ENCODE measurements around the gene FHAD1. TPM values are rescaled to one million over a fixed set of nuclear protein-coding genes. Genes with fewer than 3 reads are reported as not detected.

The FHAD1 gene
- total RNA-seq, 1 donor from 2014 or later = 1.3 TPM

DNA sequence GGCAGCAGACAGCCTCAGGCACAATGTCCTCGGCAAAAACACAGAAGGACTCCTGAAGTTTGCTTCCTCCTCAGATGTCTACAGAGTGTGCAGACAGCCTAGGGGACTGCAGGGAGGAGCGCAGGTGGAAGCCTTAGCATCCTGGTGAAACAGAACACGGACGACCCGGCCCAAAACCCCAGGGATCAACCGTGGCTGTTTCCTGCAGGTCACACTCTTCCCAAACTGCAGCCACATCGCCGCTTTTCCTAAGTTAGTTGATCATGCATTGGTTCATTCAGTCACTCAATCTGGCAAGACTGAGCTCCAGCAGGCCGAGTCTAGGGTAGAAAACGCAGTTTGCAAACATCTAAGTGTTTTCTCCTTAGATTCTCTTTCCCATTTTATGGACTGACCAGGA lies 33.4 kb downstream of the FHAD1 start:
- H3K27ac Mint-ChIP-seq = no peak overlapping the region
- peaks cover 17% of the 10 kb centered on the region for H3K4me1 Mint-ChIP-seq
- H3K4me3 Mint-ChIP-seq = no peak overlapping the region
- no peak for TF ChIP-seq CTCF (IDR thresholded peaks at IDR 0.05; ENCODE audit: unreplicated experiment)
- DNase-seq (ENCODE audit: low spot score in 2 of 2, unreplicated experiment in 2 of 2) = peak in 1 of 2 experiments; percentile 9
- no peaks in the 10 kb centered on the region for H3K36me3 Mint-ChIP-seq
- no peaks in the 10 kb centered on the region for H3K27me3 Mint-ChIP-seq (ENCODE audit: low read depth)
- no peaks in the 10 kb centered on the region for H3K9me3 Mint-ChIP-seq

GRCh38 chr1:15282038-15282437 lies 35.0 kb downstream of the FHAD1 start:
- Mint-ChIP-seq H3K36me3 (no peaks in the 10 kb centered on the region), H3K4me1 (peaks cover 17% of the 10 kb centered on the region), H3K4me3 (no peak overlapping the region), H3K27ac (no peak overlapping the region), H3K27me3 (ENCODE audit: low read depth) (peaks cover 2% of the 10 kb centered on the region), H3K9me3 (no peaks in the 10 kb centered on the region)
- TF ChIP-seq CTCF (IDR thresholded peaks at IDR 0.05; ENCODE audit: unreplicated experiment) = no peak
- no peak for DNase-seq (ENCODE audit: low spot score in 2 of 2, unreplicated experiment in 2 of 2)

DNA sequence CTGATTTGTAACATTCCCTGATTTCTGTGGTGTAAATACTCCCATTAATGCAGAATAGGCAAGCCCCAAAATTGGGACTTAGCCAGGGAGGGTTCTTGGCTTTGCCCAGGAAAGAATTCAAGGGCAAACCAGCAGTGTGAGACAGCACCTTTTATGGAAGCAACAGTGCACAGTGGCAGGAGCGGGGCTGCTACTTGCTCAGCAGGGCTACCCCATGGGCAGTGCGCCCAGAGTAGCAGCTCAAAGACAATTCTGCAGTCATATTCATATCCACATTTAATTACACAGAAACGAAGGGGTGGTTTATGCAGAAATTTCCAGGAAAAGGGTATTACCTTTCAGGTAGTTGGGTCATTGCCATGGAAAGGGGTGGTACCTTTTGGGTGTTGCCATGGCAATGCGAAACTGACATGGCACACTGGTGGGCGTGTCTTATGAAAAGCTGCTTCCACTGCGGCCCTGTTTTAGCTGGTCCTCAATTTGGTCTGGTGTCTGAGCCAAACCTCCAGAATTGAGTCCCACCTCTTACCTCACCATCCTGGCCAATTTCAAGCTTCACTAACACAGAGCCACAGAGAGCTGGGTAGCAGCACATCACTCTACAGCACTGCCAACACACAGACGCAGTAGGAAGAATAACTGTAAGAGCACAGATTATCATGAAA lies 35.9 kb downstream of the FHAD1 start:
- Mint-ChIP-seq H3K9me3 (no peaks in the 10 kb centered on the region), H3K4me3 (no peak overlapping the region), H3K36me3 (no peaks in the 10 kb centered on the region), H3K27ac (no peak overlapping the region), H3K27me3 (ENCODE audit: low read depth) (peaks cover 3% of the 10 kb centered on the region), H3K4me1 (peaks cover 17% of the 10 kb centered on the region)
- no peak for DNase-seq (ENCODE audit: low spot score in 2 of 2, unreplicated experiment in 2 of 2)
- TF ChIP-seq CTCF (IDR thresholded peaks at IDR 0.05; ENCODE audit: unreplicated experiment) = no peak

DNA sequence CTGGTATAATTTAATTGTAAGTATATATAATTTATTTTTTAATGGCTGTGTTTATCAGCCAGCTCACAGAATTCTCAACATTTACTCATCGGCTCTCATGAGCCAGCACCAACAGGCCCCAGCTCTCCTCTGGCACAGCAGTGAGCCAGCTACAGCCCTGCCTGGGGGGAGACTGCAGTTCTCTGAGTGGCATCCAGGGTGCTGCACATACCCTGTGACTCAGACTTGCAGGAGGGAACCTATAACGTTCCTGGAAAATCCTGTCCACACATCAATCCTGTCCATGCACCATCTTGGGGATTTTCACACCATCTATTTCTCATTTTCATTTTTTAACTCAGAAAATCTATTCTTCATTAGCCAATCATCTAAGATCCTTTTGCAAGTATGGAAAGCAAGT lies 36.5 kb downstream of the FHAD1 start:
- peaks cover 17% of the 10 kb centered on the region for H3K4me1 Mint-ChIP-seq
- H3K27ac Mint-ChIP-seq = no peak overlapping the region
- H3K36me3 Mint-ChIP-seq = no peaks in the 10 kb centered on the region
- H3K27me3 Mint-ChIP-seq (ENCODE audit: low read depth) = peaks cover 6% of the 10 kb centered on the region
- DNase-seq (ENCODE audit: low spot score in 2 of 2, unreplicated experiment in 2 of 2) = no peak
- TF ChIP-seq CTCF (IDR thresholded peaks at IDR 0.05; ENCODE audit: unreplicated experiment) = no peak
- no peak overlapping the region for H3K4me3 Mint-ChIP-seq
- H3K9me3 Mint-ChIP-seq = no peaks in the 10 kb centered on the region

- H3K9me3 Mint-ChIP-seq = no peaks in the 10 kb centered on the region
- DNase-seq (ENCODE audit: low spot score in 2 of 2, unreplicated experiment in 2 of 2) = no peak
- H3K4me1 Mint-ChIP-seq = peaks cover 10% of the 10 kb centered on the region
- no peak overlapping the region for H3K4me3 Mint-ChIP-seq
- TF ChIP-seq CTCF (IDR thresholded peaks at IDR 0.05; ENCODE audit: unreplicated experiment) = no peak
- peaks cover 6% of the 10 kb centered on the region for H3K27me3 Mint-ChIP-seq (ENCODE audit: low read depth)
- H3K36me3 Mint-ChIP-seq = no peaks in the 10 kb centered on the region
- no peak overlapping the region for H3K27ac Mint-ChIP-seq
These were observed 39.4 kb downstream of the FHAD1 start for GRCh38 chr1:15286452-15286851.
